ENCODE results near the gene RAP1GAP2.

The RAP1GAP2 gene

GRCh38 chr17:2937331-2938003, 141.2 kb downstream of the RAP1GAP2 start:
- Histone ChIP-seq H4K20me1 (ENCODE audit: insufficient read depth, low read length) (no peaks in the 10 kb centered on the region), H3K4me2 (ENCODE audit: low read length) (no peak overlapping the region)

GRCh38 chr17:2939714-2940351, 143.6 kb downstream of the RAP1GAP2 start:
- no peak overlapping the region for H3K4me2 ChIP-seq (ENCODE audit: low read length)
- no peak for TF ChIP-seq EZH2 (IDR thresholded peaks at IDR 0.05; ENCODE audit: borderline replicate concordance, low read length)
- TF ChIP-seq CTCF (IDR thresholded peaks at IDR 0.05; ENCODE audit: low read length): no peak
- H3K27me3 ChIP-seq (ENCODE audit: insufficient read depth, low read length): 0 out of 2 replicates have a peak, but pooled peaks cover under 1% of the 10 kb centered on the region
- no peak overlapping the region for H3K27ac ChIP-seq (ENCODE audit: low read depth, low read length, poor library complexity, severe bottlenecking)
- no peaks in the 10 kb centered on the region for H3K4me1 ChIP-seq (ENCODE audit: insufficient read depth, low read length, severe bottlenecking)
- no peaks in the 10 kb centered on the region for H4K20me1 ChIP-seq (ENCODE audit: insufficient read depth, low read length)
- no peaks in the 10 kb centered on the region for H3K36me3 ChIP-seq (ENCODE audit: insufficient read depth, low read length)
- no peak overlapping the region for H3K9ac ChIP-seq (ENCODE audit: low read length)
- H2AFZ ChIP-seq (ENCODE audit: low read length): no peak overlapping the region
- no peak overlapping the region for H3K4me3 ChIP-seq (ENCODE audit: low read depth, low read length, poor library complexity, severe bottlenecking)
- no peaks in the 10 kb centered on the region for H3K9me3 ChIP-seq (ENCODE audit: low read length)
- H3F3A ChIP-seq (ENCODE audit: insufficient read depth, low read length): no peaks in the 10 kb centered on the region
- no peaks in the 10 kb centered on the region for H3K9me2 ChIP-seq (ENCODE audit: low read depth, low read length)
- H3K79me2 ChIP-seq (ENCODE audit: insufficient read depth, low read length): no peaks in the 10 kb centered on the region

More at GRCh38 chr17:2937331-2938003, 141.2 kb downstream of the RAP1GAP2 start:
- H3K27ac ChIP-seq (ENCODE audit: low read depth, low read length, poor library complexity, severe bottlenecking): no peak overlapping the region
- no peak overlapping the region for H2AFZ ChIP-seq (ENCODE audit: low read length)
- no peaks in the 10 kb centered on the region for H3K36me3 ChIP-seq (ENCODE audit: insufficient read depth, low read length)
- no peaks in the 10 kb centered on the region for H3K9me2 ChIP-seq (ENCODE audit: low read depth, low read length)
- no peak for TF ChIP-seq CTCF (IDR thresholded peaks at IDR 0.05; ENCODE audit: low read length)
- TF ChIP-seq EZH2 (IDR thresholded peaks at IDR 0.05; ENCODE audit: borderline replicate concordance, low read length): no peak
- H3K27me3 ChIP-seq (ENCODE audit: insufficient read depth, low read length): peaks cover 5% of the 10 kb centered on the region; the same call in 1 of the 2 replicates
- no peak overlapping the region for H3K9ac ChIP-seq (ENCODE audit: low read length)
- no peaks in the 10 kb centered on the region for H3K9me3 ChIP-seq (ENCODE audit: low read length)
- H3F3A ChIP-seq (ENCODE audit: insufficient read depth, low read length): no peaks in the 10 kb centered on the region
- H3K79me2 ChIP-seq (ENCODE audit: insufficient read depth, low read length): no peaks in the 10 kb centered on the region
- H3K4me1 ChIP-seq (ENCODE audit: insufficient read depth, low read length, severe bottlenecking): no peaks in the 10 kb centered on the region
- H3K4me3 ChIP-seq (ENCODE audit: low read depth, low read length, poor library complexity, severe bottlenecking): no peak overlapping the region

GRCh38 chr17:2940352-2940751, 144.1 kb downstream of the RAP1GAP2 start:
- H3K9me2 ChIP-seq (ENCODE audit: low read depth, low read length): no peaks in the 10 kb centered on the region
- H3K9me3 ChIP-seq (ENCODE audit: low read length): no peaks in the 10 kb centered on the region
- H3K27me3 ChIP-seq (ENCODE audit: insufficient read depth, low read length): no peaks in the 10 kb centered on the region
- no peak overlapping the region for H2AFZ ChIP-seq (ENCODE audit: low read length)
- H3F3A ChIP-seq (ENCODE audit: insufficient read depth, low read length): no peaks in the 10 kb centered on the region
- H3K36me3 ChIP-seq (ENCODE audit: insufficient read depth, low read length): no peaks in the 10 kb centered on the region
- H3K4me2 ChIP-seq (ENCODE audit: low read length): no peak overlapping the region
- no peak overlapping the region for H3K27ac ChIP-seq (ENCODE audit: low read depth, low read length, poor library complexity, severe bottlenecking)
- H3K9ac ChIP-seq (ENCODE audit: low read length): no peak overlapping the region
- no peaks in the 10 kb centered on the region for H3K4me1 ChIP-seq (ENCODE audit: insufficient read depth, low read length, severe bottlenecking)
- H3K79me2 ChIP-seq (ENCODE audit: insufficient read depth, low read length): no peaks in the 10 kb centered on the region
- H4K20me1 ChIP-seq (ENCODE audit: insufficient read depth, low read length): no peaks in the 10 kb centered on the region
- H3K4me3 ChIP-seq (ENCODE audit: low read depth, low read length, poor library complexity, severe bottlenecking): no peak overlapping the region
- TF ChIP-seq CTCF (IDR thresholded peaks at IDR 0.05; ENCODE audit: low read length) (no peak), EZH2 (IDR thresholded peaks at IDR 0.05; ENCODE audit: borderline replicate concordance, low read length) (no peak)

All from OCI-LY1 (cell line).